HG02943 (cell line): ENCODE results near the gene DDX23.
"Not testable (repeated sequence)": the region's sequence is repeated elsewhere in the genome, so short reads cannot be mapped to it uniquely, and the experiment has no call there.

Experiments used
- ATAC-seq: cut with Tn5 transposase; IDR thresholded peaks from one replicate; pipeline ENCODE4 v1.9.1; 2021; ENCODE audit warnings: mild to moderate bottlenecking, low read depth, moderate library complexity; ENCODE audit not compliant: unreplicated experiment

The DDX23 gene

DNA sequence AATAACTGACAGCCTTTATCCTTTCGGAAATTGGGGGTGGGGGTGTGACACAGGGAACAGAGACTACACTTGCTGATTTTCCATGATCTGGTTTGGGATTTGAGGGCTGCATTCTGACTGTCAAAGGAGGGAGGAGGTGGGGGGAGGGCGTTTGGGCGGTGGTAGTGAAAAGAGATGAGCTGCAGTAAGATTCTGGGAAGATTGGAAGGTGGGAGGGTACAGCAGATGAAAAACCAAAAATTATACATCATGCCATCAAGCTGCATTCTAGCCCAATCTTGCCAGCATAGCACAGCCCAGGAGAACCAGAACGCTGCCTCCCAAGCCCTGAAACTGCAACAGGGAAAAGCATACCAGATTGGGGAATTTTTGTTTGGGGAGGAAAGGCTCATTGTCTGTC lies 11.3 kb upstream of the DDX23 start:
- ATAC-seq: no peak

DNA sequence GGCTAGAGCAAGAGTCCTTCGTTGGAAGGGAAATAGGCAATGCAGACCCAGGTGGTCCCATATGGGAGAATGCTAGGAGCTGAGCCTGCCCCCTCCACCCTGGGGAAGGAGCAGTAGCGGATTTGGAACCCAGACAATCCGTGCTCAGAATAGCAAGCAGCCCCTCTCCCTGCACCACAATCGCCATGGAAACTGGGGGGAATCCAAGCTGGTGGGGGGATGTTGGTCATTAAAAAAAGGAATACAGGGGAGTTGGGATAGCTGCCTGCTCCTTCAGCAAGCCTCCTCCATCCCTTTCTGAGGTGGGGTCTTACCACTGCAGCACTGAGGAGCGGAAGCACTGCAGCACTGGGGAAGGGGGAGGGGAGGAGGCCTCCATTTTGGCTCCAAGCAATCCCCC lies 10.8 kb upstream of the DDX23 start:
- ATAC-seq: no peak

GRCh38 chr12:48861111-48861510 lies 9.1 kb upstream of the DDX23 start:
- no peak for ATAC-seq

GRCh38 chr12:48860236-48860635 lies 8.3 kb upstream of the DDX23 start:
- not testable (repeated sequence) for ATAC-seq

DNA sequence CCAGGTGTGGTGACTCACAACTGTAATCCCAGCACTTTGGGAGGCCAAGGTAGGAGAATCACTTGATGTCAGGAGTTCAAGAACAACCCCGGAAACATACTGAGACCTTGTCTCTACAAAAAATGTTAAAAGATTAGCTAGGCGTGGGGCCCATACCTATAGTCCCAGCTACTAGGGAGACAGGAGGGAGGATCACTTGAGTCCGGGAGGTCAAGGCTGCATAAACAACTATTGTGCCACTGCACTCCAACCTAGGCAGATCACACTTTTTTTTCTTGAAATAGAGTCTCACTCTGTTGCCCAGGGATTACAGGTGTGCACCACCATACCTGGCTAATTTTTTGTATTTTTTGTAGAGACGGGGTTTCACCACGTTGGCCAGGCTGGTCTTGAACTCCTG lies 7.6 kb upstream of the DDX23 start:
- ATAC-seq: no peak

DNA sequence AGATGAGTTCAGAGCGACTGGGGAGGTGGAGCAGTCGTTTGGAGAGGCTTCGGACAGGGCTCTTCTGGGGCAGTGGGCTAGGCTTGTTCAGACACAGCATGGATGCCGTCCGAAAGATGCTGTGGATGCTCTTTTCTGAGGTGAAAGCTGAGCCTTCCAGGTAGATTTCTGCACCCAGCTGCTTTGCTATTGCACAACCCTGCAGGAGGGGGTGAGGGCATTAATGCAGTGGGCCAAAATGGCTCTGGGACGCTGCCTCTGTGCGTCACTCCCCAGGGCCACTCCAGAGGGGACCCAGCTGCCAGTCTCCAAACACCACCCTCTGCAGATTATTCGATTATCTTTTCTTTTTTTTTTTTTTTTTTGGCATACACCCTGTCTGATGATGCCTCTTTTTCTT lies 6.1 kb upstream of the DDX23 start:
- ATAC-seq: no peak

- ATAC-seq: no peak
Measured at GRCh38 chr12:48857278-48857994, 5.5 kb upstream of the DDX23 start.

GRCh38 chr12:48856379-48856778 lies 4.4 kb upstream of the DDX23 start:
- no peak for ATAC-seq

- not testable (repeated sequence) for ATAC-seq
Measured at GRCh38 chr12:48854932-48855331, 3.0 kb upstream of the DDX23 start.

GRCh38 chr12:48854488-48854887 lies 2.5 kb upstream of the DDX23 start:
- ATAC-seq: no peak

- ATAC-seq: no peak
Measured at GRCh38 chr12:48852734-48853688, 1.0 kb upstream of the DDX23 start.

- ATAC-seq: not testable (repeated sequence)
Measured at GRCh38 chr12:48842021-48842420, 9.9 kb downstream of the DDX23 start.

DNA sequence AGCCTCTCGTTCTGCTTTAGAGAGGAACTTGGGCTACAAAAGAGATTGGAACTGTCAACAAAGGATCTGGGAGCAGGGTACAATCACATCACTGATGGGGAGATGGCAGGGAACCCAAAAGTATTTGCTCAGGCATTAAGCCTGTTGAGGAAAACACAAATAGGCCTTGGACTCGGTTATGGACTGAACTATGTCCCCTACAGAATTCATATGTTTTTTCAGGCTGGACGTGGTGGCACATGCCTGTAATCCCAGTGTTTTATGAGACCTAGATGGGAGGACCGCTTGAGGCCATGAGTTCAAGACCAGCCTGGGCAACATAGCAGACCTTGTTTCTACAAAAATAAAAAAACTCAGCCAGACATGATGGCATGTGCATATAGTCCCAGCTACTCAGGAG lies 13.9 kb downstream of the DDX23 start:
- ATAC-seq: no peak

GRCh38 chr12:48832321-48833060 lies 19.5 kb downstream of the DDX23 start:
- no peak for ATAC-seq

DNA sequence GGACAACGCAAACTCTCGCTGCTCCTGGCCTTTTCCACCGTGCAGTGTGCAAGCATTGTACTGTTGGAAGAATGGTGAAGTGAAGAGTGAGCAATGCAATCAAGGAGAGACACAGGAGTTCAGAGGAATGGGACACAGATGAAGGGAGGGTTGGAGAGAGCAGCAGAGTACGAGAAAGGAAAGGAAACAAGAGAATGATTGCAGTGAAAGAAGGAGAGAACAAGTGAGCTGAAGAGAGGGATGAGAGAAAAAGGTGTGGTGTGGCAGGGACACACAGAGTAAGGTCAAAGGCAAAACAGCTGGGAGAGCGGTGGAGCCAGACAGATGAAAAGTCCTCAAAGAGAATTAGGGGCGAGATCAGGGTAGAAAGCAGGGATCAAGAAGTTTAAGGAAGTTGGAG lies 20.7 kb downstream of the DDX23 start:
- ATAC-seq: no peak

GRCh38 chr12:48828841-48829575 lies 23.0 kb downstream of the DDX23 start:
- ATAC-seq: no peak

DNA sequence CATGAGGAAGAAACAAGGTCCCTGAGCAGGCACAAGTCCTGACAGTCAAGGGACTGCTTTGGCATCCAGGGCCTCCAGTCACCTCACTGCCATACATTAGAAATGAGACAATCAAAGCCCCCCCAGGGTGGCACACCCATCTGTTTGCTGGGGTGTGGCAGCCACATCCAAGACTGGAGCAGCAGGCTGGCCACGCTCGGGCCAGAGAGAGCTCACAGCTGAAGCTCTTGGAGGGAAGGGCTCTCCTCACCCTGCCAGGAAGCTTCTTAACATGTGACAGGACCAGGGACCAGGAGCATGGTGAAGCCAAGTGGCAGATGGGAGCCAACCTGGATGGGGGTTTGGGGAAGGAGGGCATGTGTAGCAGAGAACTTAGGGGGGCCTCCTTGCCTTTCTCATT lies 23.7 kb downstream of the DDX23 start:
- ATAC-seq: no peak

DNA sequence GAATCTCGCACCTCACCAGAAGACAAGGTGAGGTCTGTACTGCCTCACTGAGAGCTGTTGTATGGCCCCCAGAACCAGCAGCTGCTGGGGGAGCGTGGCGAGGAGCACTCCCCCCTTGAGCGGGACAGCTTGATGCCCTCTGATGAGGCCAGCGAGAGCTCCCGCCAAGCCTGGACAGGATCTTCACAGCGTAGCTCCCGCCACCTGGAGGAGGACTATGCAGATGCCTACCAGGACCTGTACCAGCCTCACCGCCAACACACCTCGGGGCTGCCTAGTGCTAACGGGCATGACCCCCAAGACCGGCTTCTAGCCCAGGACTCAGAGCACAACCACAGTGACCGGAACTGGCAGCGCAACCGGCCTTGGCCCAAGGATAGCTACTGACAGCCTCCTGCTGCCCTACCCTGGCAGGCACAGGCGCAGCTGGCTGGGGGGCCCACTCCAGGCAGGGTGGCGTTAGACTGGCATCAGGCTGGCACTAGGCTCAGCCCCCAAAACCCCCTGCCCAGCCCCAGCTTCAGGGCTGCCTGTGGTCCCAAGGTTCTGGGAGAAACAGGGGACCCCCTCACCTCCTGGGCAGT lies 24.4 kb downstream of the DDX23 start:
- no peak for ATAC-seq

DNA sequence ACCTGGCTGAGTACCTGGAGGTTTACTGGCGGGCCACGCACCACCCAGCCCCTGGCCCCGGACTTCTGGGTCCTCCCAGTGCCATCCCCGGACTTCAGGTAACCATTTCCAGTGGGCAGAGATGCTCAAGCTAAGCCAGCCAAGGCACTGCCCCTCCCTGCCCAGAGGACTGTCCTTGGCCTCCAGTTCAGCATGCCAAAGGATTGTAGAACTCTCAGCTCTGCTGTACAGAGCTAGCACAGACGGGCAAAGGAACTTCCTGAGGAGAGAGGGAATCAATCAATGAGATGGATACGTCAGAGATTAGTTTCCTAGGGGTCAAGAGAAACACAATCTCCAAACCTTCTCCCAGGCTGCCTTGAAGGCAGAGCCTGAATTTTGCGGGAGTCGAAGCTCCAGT lies 24.9 kb downstream of the DDX23 start:
- ATAC-seq: no peak
